GM12892 (cell line): ENCODE data around the gene PABPN1L.

ENCODE experiments used
- POLR2A ChIP-seq: IDR thresholded peaks from 2 replicates; pipeline ENCODE4 v1.6.1; 2011; ENCODE audit warnings: low read depth, low read length, control low read depth
- POLR2AphosphoS5 ChIP-seq: IDR thresholded peaks from 2 replicates; pipeline ENCODE4 v1.6.1; 2011; ENCODE audit warnings: low read depth, low read length, control low read depth

DNA sequence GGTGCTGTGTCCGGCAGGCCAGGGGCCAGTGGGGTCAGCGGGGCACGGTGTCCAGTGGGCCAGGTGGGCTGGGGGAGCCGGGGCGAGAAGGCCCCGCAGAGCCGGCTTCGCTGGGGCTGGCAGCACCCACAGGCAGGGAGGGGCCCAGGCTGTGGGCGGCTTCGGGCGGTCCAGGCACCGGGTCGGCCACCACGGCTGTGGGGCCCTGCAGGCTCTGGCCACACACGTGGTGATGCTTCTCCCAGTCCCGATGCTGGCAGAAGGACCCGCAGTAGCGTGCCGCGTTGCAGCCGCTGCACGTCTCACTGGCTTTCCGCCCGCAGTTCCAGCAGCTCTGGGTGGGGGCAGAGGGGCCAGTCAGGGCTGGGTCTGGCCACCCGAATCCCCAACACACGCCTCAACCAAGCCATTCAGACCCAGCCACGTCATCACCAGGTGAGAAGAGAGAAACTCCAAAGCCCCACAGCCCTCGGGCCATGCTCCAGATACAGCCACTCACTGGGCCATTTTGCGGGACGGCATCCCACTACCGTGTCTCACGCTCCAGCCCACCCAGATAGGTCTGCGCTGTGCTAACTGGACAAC is 10.6 kb upstream of the PABPN1L start:
- no peak for TF ChIP-seq POLR2AphosphoS5
- TF ChIP-seq POLR2A: no peak
